Epithelial cell of alveolus of lung (primary cell): ENCODE data around the gene UBTD1. TPM values are rescaled to one million over a fixed set of nuclear protein-coding genes. Genes with fewer than 3 reads are reported as not detected.

Source experiments
- total RNA-seq: library from RNA; depleted of rRNA; stranded (reverse); fragments of >200 nt; gene quantifications from 2 replicates; pipeline ENCODE4 v1.2.1, GENCODE V29; 2015

The UBTD1 gene
- 27.5 and 32.8 TPM in 2 replicates for total RNA-seq

GRCh38 chr10:97498841-97499560 is at the start of gene UBTD1:
TSS of gene UBTD1 (plus strand) at chr10:97498924. CDS start at chr10:97499204, 280 bp downstream.

GRCh38 chr10:97498076-97498840 is 466 bp upstream of the UBTD1 start, which contains the start of gene MMS19:
TSS of gene MMS19 (minus strand) at chr10:97498422. CDS start at chr10:97498384, 38 bp downstream.

GRCh38 chr10:97572214-97572989 is 73.7 kb downstream of the UBTD1 start, which contains the start of gene ANKRD2:
TSS of gene ANKRD2 (plus strand) at chr10:97572779. CDS start at chr10:97572789, 10 bp downstream.

GRCh38 chr10:97584060-97584797 is 85.5 kb downstream of the UBTD1 start, which contains the start of gene HOGA1:
TSS of gene HOGA1 (plus strand) at chr10:97584389. CDS start at chr10:97584704, 315 bp downstream.

GRCh38 chr10:97589479-97589878 is 90.8 kb downstream of the UBTD1 start, which contains the start of gene C10orf62:
TSS of gene C10orf62 (plus strand) at chr10:97589721. CDS start at chr10:97589898, 177 bp downstream.

Other genes starting within 250 kb of the UBTD1 start
- gene ARHGAP19, start 206.3 kb upstream of the UBTD1 start, total RNA-seq = 9.8 and 11.3 TPM in 2 replicates
- 1.8 and 5.7 TPM in 2 replicates for gene FRAT1, start 179.7 kb upstream of the UBTD1 start, total RNA-seq
- gene FRAT2, start 164.2 kb upstream of the UBTD1 start, total RNA-seq = 7.3 and 8.1 TPM in 2 replicates
- gene RRP12, start 97.6 kb upstream of the UBTD1 start, total RNA-seq = 6.8 and 22.1 TPM in 2 replicates
- gene PGAM1, start 72.7 kb upstream of the UBTD1 start, total RNA-seq = 543 and 737 TPM in 2 replicates
- gene EXOSC1, start 52.9 kb upstream of the UBTD1 start, total RNA-seq = 43.8 and 50.6 TPM in 2 replicates
- 48.8 and 65.8 TPM in 2 replicates for gene ZDHHC16, start 52.7 kb upstream of the UBTD1 start, total RNA-seq
- 62.8 and 107 TPM in 2 replicates for gene MMS19, start 502 bp upstream of the UBTD1 start, total RNA-seq
- 2.5 TPM in 1 of 2 replicates, not detected in the other for gene ANKRD2, start 73.9 kb downstream of the UBTD1 start, total RNA-seq
- gene HOGA1, start 85.5 kb downstream of the UBTD1 start, total RNA-seq = 0.13 and 0.48 TPM in 2 replicates
- gene C10orf62, start 90.8 kb downstream of the UBTD1 start, total RNA-seq = not detected in 2 replicates
- gene MORN4, start 134.6 kb downstream of the UBTD1 start, total RNA-seq = 3.4 and 7.4 TPM in 2 replicates
- gene PI4K2A, start 141.7 kb downstream of the UBTD1 start, total RNA-seq = 17.8 and 32.2 TPM in 2 replicates
- 17.1 and 28.0 TPM in 2 replicates for gene AVPI1, start 188.3 kb downstream of the UBTD1 start, total RNA-seq
- 47.7 and 53.4 TPM in 2 replicates for gene MARVELD1, start 214.8 kb downstream of the UBTD1 start, total RNA-seq
- gene ZFYVE27, start 238.2 kb downstream of the UBTD1 start, total RNA-seq = 9.6 and 15.3 TPM in 2 replicates